GM12801 (cell line): ENCODE data around the gene OBSCN.

Experiments used
- TF ChIP-seq, protein P1 (sequence below): IDR thresholded peaks from one replicate; pipeline ENCODE4 v1.5.1; 2011; ENCODE audit warnings: control low read depth; ENCODE audit not compliant: insufficient read length; ENCODE audit errors: extremely low read depth

The OBSCN gene

DNA sequence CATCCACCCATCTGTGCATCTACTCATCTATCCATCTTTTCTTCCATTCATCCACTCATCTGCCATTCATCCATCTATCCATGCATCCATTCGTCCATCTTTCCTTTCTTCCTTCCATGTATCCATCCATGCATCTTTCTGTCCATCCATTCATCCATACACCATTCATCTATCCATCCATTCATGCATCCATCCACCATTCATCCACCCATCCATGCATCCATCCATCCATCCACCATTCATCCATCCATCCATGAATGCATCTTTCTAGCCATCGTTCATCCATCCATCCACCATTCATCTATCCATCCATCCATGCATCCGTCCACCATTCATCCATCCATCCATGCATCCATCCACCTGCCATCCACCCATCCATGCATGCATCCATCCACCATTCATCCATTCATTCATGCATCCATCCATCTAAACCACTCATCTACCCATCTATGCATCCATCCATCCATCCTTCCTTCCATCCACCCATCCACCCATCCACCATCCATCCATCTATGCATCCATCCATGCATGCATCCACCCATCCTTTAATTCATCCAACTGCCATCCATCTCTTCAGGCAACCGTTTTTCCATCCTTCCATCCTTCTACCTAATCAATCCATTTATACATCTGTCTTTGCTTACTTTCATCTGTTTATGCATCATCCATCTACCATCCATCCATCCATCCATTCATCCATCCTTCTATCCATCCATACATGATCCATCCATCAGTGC is 111.7 kb downstream of the OBSCN start:
- TF ChIP-seq, protein P1, sequence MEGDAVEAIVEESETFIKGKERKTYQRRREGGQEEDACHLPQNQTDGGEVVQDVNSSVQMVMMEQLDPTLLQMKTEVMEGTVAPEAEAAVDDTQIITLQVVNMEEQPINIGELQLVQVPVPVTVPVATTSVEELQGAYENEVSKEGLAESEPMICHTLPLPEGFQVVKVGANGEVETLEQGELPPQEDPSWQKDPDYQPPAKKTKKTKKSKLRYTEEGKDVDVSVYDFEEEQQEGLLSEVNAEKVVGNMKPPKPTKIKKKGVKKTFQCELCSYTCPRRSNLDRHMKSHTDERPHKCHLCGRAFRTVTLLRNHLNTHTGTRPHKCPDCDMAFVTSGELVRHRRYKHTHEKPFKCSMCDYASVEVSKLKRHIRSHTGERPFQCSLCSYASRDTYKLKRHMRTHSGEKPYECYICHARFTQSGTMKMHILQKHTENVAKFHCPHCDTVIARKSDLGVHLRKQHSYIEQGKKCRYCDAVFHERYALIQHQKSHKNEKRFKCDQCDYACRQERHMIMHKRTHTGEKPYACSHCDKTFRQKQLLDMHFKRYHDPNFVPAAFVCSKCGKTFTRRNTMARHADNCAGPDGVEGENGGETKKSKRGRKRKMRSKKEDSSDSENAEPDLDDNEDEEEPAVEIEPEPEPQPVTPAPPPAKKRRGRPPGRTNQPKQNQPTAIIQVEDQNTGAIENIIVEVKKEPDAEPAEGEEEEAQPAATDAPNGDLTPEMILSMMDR, result no peak

DNA sequence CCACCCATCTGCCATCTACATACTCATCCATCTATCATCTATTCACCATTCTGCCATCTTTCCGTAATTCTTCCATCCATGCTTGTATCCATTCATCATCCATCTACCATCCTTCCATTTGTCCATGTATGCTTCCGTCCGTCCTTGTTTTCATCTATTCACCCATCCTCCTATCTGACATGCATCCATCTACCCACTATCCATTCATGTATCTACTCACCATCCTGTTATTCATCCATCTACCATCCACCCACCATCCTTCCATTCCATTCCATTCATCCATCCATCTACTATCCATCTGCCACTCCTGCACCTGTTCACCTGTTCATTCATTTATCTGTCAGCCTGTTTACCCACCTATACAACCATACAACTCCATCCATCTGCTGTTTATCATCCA is 112.5 kb downstream of the OBSCN start:
- TF ChIP-seq, protein P1, result no peak

DNA sequence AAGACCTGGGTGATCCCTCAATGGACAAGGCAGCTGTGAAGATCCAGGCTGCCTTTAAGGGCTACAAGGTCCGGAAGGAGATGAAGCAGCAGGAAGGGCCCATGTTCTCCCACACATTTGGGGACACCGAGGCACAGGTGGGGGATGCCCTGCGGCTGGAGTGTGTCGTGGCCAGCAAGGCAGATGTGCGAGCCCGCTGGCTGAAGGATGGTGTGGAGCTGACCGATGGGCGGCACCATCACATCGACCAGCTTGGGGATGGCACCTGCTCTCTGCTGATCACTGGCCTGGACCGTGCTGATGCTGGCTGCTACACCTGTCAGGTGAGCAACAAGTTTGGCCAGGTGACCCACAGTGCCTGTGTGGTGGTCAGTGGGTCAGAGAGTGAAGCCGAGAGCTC is 113.6 kb downstream of the OBSCN start:
- TF ChIP-seq, protein P1, result no peak

DNA sequence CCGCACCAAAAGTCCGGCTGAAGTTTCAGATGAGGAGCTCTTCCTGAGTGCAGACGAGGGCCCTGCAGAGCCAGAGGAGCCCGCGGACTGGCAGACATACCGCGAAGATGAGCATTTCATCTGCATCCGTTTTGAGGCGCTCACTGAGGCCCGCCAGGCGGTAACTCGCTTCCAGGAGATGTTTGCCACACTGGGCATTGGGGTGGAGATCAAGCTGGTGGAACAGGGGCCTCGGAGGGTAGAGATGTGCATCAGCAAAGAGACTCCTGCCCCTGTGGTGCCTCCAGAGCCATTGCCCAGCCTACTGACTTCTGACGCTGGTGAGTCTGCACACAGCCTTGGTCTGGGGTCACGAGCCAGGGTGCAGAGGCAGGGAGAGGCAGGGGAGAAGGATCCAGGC is 114.1 kb downstream of the OBSCN start:
- TF ChIP-seq, protein P1, result no peak

DNA sequence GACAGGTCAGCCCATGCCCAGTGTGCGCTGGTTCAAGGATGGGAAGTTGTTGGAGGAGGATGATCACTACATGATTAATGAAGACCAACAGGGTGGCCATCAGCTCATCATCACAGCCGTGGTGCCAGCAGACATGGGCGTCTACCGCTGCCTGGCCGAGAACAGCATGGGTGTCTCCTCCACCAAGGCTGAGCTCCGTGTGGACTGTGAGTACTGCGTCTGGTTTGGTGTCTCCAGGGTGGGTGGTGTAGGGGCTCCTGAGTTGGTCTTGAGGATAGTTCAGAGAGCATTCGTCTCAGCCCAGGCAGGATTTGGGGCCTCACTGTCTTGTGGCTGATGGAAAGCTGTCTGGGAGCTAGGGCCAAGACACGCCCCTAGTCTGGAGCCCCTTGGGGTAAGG is 115.6 kb downstream of the OBSCN start:
- TF ChIP-seq, protein P1, result no peak

DNA sequence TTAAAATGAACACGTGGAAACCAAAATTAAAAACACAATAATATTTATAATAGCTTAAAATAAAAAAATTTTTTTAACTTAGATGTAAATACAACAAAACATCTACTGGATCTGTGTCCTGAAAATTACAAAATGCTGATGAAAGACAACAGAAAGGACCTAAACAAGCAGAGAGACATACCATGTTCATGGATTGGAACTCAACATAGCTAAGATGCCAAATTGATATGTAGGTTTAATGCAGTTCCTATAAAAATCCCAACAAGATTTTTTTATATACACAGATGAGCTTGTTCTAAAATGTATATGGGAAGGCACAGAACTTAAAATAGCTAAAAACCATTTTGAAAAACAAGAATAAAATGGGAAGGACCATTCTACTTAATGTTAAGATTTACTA is 117.4 kb downstream of the OBSCN start:
- TF ChIP-seq, protein P1, result no peak

DNA sequence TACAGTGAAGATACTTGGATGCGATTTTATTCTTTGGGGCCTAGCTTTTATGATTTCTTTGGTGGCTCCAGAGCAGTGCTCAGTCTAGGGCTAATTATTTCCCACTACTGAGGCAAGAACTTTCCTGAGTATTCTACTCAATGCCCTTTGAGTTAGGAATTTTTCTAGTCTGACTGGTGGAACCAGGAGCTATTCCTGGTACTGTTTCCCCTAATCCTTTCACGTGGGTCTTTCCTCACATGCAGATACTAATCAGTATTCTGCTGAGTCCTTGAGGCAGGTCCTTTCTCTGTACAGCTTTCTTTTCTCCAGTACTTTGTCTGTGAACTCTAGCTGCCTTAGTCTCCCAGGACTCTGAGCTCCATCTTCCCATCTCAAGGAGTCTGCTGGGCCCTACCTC is 122.0 kb downstream of the OBSCN start:
- TF ChIP-seq, protein P1, result no peak
